Measurements from ENCODE around the gene AMT. TPM values are rescaled to one million over a fixed set of nuclear protein-coding genes. Genes with fewer than 3 reads are reported as not detected.

AMT gene
- total RNA-seq: 0.65 and 6.3 TPM in 2 replicates

GRCh38 chr3:49422379-49423248 lies at the start of gene AMT:
Gene AMT (minus strand): TSS chr3:49422473. CDS start chr3:49422450, 23 bp downstream.

GRCh38 chr3:49469936-49470713 lies 47.9 kb upstream of the AMT start, which contains the start of gene DAG1:
Gene DAG1 (plus strand): TSS chr3:49470267. CDS start chr3:49510535, 40,268 bp downstream.

GRCh38 chr3:49411968-49412631 lies 10.2 kb downstream of the AMT start, which contains the start of the genes RHOA and TCTA:
Gene RHOA (minus strand): TSS chr3:49411976. CDS start chr3:49375589, 36,387 bp downstream.
Gene TCTA (plus strand): TSS chr3:49412423. CDS start chr3:49412427, 4 bp downstream.

Other genes starting within 250 kb of the AMT start
- 0.33 and 0.76 TPM in 2 replicates for gene C3orf62, start 145.2 kb downstream of the AMT start, total RNA-seq
- gene USP4, start 82.4 kb downstream of the AMT start, total RNA-seq: 12.5 and 15.1 TPM in 2 replicates
- 516 and 726 TPM in 2 replicates for gene GPX1, start 64.1 kb downstream of the AMT start, total RNA-seq
- 330 and 483 TPM in 2 replicates for gene RHOA, start 10.5 kb downstream of the AMT start, total RNA-seq
- gene TCTA, start 10.1 kb downstream of the AMT start, total RNA-seq: 15.2 and 17.7 TPM in 2 replicates
- gene NICN1, start 6.9 kb upstream of the AMT start, total RNA-seq: 4.4 and 10.1 TPM in 2 replicates
- gene DAG1, start 47.8 kb upstream of the AMT start, total RNA-seq: 95.2 and 104 TPM in 2 replicates
- 0.33 and 1.1 TPM in 2 replicates for gene BSN, start 132.0 kb upstream of the AMT start, total RNA-seq